Measurements from ENCODE around the gene MYEF2.

Gene MYEF2

DNA sequence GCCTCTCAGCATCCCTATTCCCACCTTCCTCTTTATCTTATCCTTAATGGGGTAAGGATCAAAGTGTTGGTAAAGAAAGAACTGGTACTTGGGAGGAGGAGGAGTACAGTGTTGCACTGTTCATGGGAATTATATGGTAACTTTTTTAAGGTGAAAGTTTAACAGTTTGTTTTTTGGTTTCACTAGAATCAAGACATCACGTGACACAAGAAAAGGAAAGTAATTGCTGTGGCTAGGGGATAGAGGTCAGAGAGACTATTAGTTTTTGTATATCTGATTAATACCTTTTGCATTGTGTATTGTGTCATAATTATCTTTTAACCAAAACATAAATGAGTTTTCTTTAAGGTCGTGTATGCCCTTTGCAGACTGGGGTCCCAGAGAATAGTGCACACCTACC lies 80.8 kb downstream of the MYEF2 start:
- TF ChIP-seq, protein P1, sequence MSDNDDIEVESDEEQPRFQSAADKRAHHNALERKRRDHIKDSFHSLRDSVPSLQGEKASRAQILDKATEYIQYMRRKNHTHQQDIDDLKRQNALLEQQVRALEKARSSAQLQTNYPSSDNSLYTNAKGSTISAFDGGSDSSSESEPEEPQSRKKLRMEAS (IDR thresholded peaks at IDR 0.05; ENCODE audit: low read depth, low read length), result no peak
- TF ChIP-seq POLR2A (IDR thresholded peaks at IDR 0.05; ENCODE audit: extremely low read depth, insufficient read length) (no peak), MYC (IDR thresholded peaks at IDR 0.05; ENCODE audit: low read depth, low read length) (no peak)
- TF ChIP-seq, protein P2, sequence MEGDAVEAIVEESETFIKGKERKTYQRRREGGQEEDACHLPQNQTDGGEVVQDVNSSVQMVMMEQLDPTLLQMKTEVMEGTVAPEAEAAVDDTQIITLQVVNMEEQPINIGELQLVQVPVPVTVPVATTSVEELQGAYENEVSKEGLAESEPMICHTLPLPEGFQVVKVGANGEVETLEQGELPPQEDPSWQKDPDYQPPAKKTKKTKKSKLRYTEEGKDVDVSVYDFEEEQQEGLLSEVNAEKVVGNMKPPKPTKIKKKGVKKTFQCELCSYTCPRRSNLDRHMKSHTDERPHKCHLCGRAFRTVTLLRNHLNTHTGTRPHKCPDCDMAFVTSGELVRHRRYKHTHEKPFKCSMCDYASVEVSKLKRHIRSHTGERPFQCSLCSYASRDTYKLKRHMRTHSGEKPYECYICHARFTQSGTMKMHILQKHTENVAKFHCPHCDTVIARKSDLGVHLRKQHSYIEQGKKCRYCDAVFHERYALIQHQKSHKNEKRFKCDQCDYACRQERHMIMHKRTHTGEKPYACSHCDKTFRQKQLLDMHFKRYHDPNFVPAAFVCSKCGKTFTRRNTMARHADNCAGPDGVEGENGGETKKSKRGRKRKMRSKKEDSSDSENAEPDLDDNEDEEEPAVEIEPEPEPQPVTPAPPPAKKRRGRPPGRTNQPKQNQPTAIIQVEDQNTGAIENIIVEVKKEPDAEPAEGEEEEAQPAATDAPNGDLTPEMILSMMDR (IDR thresholded peaks at IDR 0.05; ENCODE audit: low read depth, low read length), result no peak
- no peak for DNase-seq (ENCODE audit: low read depth)
- H3K4me3 ChIP-seq (ENCODE audit: low read depth, low read length), result no peak overlapping the region

DNA sequence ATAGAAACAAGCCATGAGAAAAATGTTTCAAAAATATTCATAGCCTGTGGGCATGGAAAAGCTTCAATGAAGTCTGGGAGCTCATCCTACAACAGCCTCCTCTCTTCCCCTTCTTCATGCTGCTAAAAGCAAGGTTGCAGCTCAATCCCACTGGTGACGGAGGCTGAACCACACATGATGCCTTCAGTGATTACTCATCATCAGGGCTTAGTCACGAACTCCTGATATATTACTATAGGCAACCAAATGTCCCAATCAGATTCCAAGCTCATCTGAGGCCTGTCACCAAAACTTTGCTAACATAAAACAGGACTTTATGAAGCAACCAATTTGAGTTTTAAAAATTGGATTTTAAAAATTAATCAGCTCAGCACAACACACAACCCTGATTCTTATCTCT lies 81.3 kb downstream of the MYEF2 start:
- no peak for DNase-seq (ENCODE audit: low read depth)
- no peak overlapping the region for H3K4me3 ChIP-seq (ENCODE audit: low read depth, low read length)
- TF ChIP-seq, protein P2 (IDR thresholded peaks at IDR 0.05; ENCODE audit: low read depth, low read length), result no peak
- TF ChIP-seq POLR2A (IDR thresholded peaks at IDR 0.05; ENCODE audit: extremely low read depth, insufficient read length), result no peak
- no peak for TF ChIP-seq MYC (IDR thresholded peaks at IDR 0.05; ENCODE audit: low read depth, low read length)
- TF ChIP-seq, protein P1 (IDR thresholded peaks at IDR 0.05; ENCODE audit: low read depth, low read length), result no peak

DNA sequence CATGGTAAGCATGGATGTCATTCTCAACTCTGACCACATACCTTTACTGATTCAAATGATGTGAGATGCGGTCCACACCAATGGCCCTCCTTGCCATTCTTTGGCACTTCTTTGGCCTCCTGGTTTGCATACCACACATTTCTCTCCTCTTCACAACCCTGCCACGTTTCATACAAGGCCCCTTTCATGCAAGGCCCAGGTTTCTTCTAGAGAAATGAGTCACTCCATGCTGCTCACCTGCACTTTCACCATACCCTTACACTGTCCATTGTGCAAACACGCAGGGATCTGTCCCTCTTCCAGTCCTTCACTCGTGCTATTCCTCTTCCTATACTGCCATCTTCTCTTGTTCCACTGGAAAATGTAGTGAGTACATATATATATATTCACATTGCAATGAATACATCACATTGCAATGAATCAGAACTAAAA lies 81.7 kb downstream of the MYEF2 start:
- H3K4me3 ChIP-seq (ENCODE audit: low read depth, low read length), result no peak overlapping the region
- no peak for TF ChIP-seq POLR2A (IDR thresholded peaks at IDR 0.05; ENCODE audit: extremely low read depth, insufficient read length)
- no peak for DNase-seq (ENCODE audit: low read depth)

DNA sequence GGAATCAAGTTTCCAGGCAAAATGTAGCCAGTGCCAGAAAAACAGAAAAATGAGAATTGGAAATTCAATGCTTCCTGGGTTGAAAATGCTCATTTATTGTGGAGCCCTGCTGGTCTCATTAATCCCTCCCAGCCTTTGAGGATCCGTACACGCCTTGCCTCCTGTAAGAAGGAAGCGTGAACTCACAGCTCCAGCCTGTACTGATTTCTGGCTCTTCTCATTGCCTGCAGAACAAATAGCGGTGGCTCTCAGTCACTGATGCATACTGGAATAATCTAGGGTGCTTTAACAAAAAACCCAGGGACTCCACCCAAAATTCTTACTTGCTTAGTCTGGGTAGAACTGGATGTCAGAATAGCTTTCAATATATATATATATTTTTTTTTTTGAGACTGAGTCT lies 86.6 kb downstream of the MYEF2 start:
- no peak for DNase-seq (ENCODE audit: low read depth)
- H3K4me3 ChIP-seq (ENCODE audit: low read depth, low read length), result no peak overlapping the region
- TF ChIP-seq MYC (IDR thresholded peaks at IDR 0.05; ENCODE audit: low read depth, low read length), result no peak
- no peak for TF ChIP-seq POLR2A (IDR thresholded peaks at IDR 0.05; ENCODE audit: extremely low read depth, insufficient read length)
- TF ChIP-seq, protein P1 (IDR thresholded peaks at IDR 0.05; ENCODE audit: low read depth, low read length), result no peak
- TF ChIP-seq, protein P2 (IDR thresholded peaks at IDR 0.05; ENCODE audit: low read depth, low read length), result no peak

DNA sequence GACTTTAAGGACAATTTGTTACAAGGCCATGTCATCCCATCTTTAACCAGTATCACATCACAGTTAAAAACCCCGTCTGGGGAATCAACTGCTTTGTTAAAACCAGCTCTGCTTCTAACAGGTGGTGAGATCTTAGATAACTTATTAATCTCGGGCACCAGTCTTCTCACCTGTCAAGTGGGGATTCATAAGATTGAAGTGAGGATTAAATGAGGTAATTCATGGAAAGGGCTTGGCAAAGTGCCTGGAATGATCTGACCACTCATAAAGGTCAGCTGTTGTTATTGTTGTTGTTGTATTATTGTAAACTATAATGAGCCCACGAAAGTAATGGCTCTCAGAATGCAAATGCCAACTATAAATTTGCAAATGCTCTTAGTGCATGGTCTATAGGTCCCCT lies 87.4 kb downstream of the MYEF2 start:
- H3K4me3 ChIP-seq (ENCODE audit: low read depth, low read length), result no peak overlapping the region
- no peak for DNase-seq (ENCODE audit: low read depth)
- TF ChIP-seq MYC (IDR thresholded peaks at IDR 0.05; ENCODE audit: low read depth, low read length) (no peak), POLR2A (IDR thresholded peaks at IDR 0.05; ENCODE audit: extremely low read depth, insufficient read length) (no peak)
- TF ChIP-seq, protein P1 (IDR thresholded peaks at IDR 0.05; ENCODE audit: low read depth, low read length), result no peak
- TF ChIP-seq, protein P2 (IDR thresholded peaks at IDR 0.05; ENCODE audit: low read depth, low read length), result no peak

DNA sequence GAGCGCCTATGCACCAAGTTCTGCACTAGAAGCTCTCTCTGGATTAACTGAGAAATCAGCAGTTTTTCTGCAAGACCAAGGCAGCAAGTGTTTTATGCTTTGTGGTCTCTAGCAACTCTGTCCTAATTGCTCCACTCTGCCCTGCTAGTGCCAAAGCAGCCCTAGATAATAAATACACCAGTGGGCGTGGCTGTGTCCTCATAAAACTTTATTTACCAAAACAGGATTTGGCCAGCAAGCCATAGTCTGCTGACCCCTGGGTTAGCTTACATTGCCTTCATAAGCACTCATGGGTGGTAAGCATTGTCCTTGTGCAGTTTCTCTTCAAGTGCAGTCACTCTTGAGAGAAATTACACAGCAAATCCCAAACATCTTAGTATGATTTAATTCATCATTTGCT lies 88.0 kb downstream of the MYEF2 start:
- TF ChIP-seq, protein P1 (IDR thresholded peaks at IDR 0.05; ENCODE audit: low read depth, low read length), result no peak
- H3K4me3 ChIP-seq (ENCODE audit: low read depth, low read length), result no peak overlapping the region
- DNase-seq (ENCODE audit: low read depth), result no peak

DNA sequence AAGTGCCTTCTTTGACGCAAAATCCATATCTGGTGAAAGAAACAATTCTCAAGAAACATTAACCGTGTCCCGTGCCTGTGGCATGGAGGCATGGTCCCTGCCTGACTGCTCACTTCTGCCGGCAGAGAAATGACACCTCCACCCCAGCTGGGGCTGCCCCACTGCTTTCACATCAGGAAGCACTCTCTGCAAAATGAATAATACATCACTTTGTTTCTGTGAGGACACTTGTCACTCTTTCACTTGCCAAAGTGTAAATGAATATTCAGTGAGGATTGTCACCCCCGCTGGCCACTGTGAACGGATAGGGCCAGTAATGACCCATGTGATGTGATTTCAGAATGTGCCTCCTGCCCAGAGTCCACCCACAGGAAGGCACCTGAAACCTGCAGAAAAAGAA lies 88.4 kb downstream of the MYEF2 start:
- H3K4me3 ChIP-seq (ENCODE audit: low read depth, low read length), result no peak overlapping the region
- TF ChIP-seq, protein P2 (IDR thresholded peaks at IDR 0.05; ENCODE audit: low read depth, low read length), result no peak

More for the DNA sequence above, 88.4 kb downstream of the MYEF2 start:
- DNase-seq (ENCODE audit: low read depth), result no peak

Measured in NB4 (cell line).